ENCODE results near the gene ATXN1.

Gene ATXN1

GRCh38 chr6:16572317-16572716, 188.9 kb downstream of the ATXN1 start:
- Histone ChIP-seq H3K4me1 (ENCODE audit: control insufficient read depth in 2 of 2, insufficient read depth in 1 of 2, low read depth in 1 of 2, low read length in 2 of 2) (peaks cover 0 to 2% of the 10 kb centered on the region in 2 donors), H4K91ac (ENCODE audit: low read depth, low read length, poor library complexity) (no peak overlapping the region), H2AK5ac (ENCODE audit: low read depth, low read length) (no peak overlapping the region), H2BK12ac (ENCODE audit: low read length) (no peak overlapping the region), H2BK15ac (ENCODE audit: low read length) (no peak overlapping the region), H3K4me3 (ENCODE audit: low read length in 2 of 2) (no peak overlapping the region), H3K23ac (ENCODE audit: low read depth, low read length, poor library complexity) (no peak overlapping the region), H3K27ac (replicated peaks; ENCODE audit: low read length) (no peak overlapping the region), H2BK120ac (ENCODE audit: low read depth, low read length) (no peak overlapping the region), H3K27me3 (ENCODE audit: control insufficient read depth in 3 of 3, insufficient read depth in 3 of 3, low read depth in 1 of 3, low read length in 3 of 3) (no peaks in the 10 kb centered on the region), H3K9ac (ENCODE audit: low read depth, low read length, poor library complexity) (no peak overlapping the region), H3K79me1 (ENCODE audit: low read depth, low read length) (no peaks in the 10 kb centered on the region), H3K4me2 (ENCODE audit: insufficient read depth, low read length, poor library complexity, severe bottlenecking) (no peak overlapping the region), H3K14ac (ENCODE audit: low read length) (no peak overlapping the region), H2AFZ (ENCODE audit: low read length) (no peak overlapping the region), H3K18ac (ENCODE audit: low read length) (no peak overlapping the region), H2BK5ac (ENCODE audit: low read length) (no peak overlapping the region), H3K4ac (ENCODE audit: low read length) (no peak overlapping the region), H4K8ac (ENCODE audit: low read depth, low read length) (no peak overlapping the region), H3K36me3 (replicated peaks in 1 of 2; ENCODE audit: control insufficient read depth in 2 of 2, insufficient read depth in 2 of 2, low read length in 2 of 2) (no peaks in the 10 kb centered on the region), H3K9me3 (replicated peaks in 1 of 2; ENCODE audit: control insufficient read depth in 2 of 2, insufficient read depth in 1 of 2, low read depth in 1 of 2, low read length in 2 of 2) (no peaks in the 10 kb centered on the region)
- no peak for DNase-seq (ENCODE audit: low spot score)
- no CpG with 5 or more reads among the region's 5 CpGs for WGBS, 2 donors (ENCODE audit: extremely low coverage in 2 of 2, insufficient read length in 2 of 2, insufficient replicate concordance in 1 of 2)

- H4K91ac ChIP-seq (ENCODE audit: low read depth, low read length, poor library complexity), result no peak overlapping the region
- H3K27ac ChIP-seq (replicated peaks; ENCODE audit: low read length), result no peak overlapping the region
- H3K4me2 ChIP-seq (ENCODE audit: insufficient read depth, low read length, poor library complexity, severe bottlenecking), result no peak overlapping the region
- H3K36me3 ChIP-seq (replicated peaks in 1 of 2; ENCODE audit: control insufficient read depth in 2 of 2, insufficient read depth in 2 of 2, low read length in 2 of 2), result no peaks in the 10 kb centered on the region
- H2AFZ ChIP-seq (ENCODE audit: low read length), result no peak overlapping the region
- no peak overlapping the region for H3K4me3 ChIP-seq (ENCODE audit: low read length in 2 of 2)
- no peaks in the 10 kb centered on the region for H3K27me3 ChIP-seq (ENCODE audit: control insufficient read depth in 3 of 3, insufficient read depth in 3 of 3, low read depth in 1 of 3, low read length in 3 of 3)
- H2BK12ac ChIP-seq (ENCODE audit: low read length), result no peak overlapping the region
- no peak overlapping the region for H3K18ac ChIP-seq (ENCODE audit: low read length)
- H3K14ac ChIP-seq (ENCODE audit: low read length), result no peak overlapping the region
- no peaks in the 10 kb centered on the region for H3K9me3 ChIP-seq (replicated peaks in 1 of 2; ENCODE audit: control insufficient read depth in 2 of 2, insufficient read depth in 1 of 2, low read depth in 1 of 2, low read length in 2 of 2)
- no peak overlapping the region for H3K9ac ChIP-seq (ENCODE audit: low read depth, low read length, poor library complexity)
- H3K79me1 ChIP-seq (ENCODE audit: low read depth, low read length), result no peaks in the 10 kb centered on the region
- no peak overlapping the region for H2AK5ac ChIP-seq (ENCODE audit: low read depth, low read length)
- no peak overlapping the region for H3K4ac ChIP-seq (ENCODE audit: low read length)
- no peak overlapping the region for H2BK5ac ChIP-seq (ENCODE audit: low read length)
- H2BK120ac ChIP-seq (ENCODE audit: low read depth, low read length), result no peak overlapping the region
- peaks cover 0 to 2% of the 10 kb centered on the region in 2 donors for H3K4me1 ChIP-seq (ENCODE audit: control insufficient read depth in 2 of 2, insufficient read depth in 1 of 2, low read depth in 1 of 2, low read length in 2 of 2)
- no peak overlapping the region for H3K23ac ChIP-seq (ENCODE audit: low read depth, low read length, poor library complexity)
- WGBS, 2 donors (ENCODE audit: extremely low coverage in 2 of 2, insufficient read length in 2 of 2, insufficient replicate concordance in 1 of 2), result no CpG with 5 or more reads among the region's 1 CpG
- no peak for DNase-seq (ENCODE audit: low spot score)
- H2BK15ac ChIP-seq (ENCODE audit: low read length), result no peak overlapping the region
- H4K8ac ChIP-seq (ENCODE audit: low read depth, low read length), result no peak overlapping the region
Observed at GRCh38 chr6:16570946-16571345, 190.3 kb downstream of the ATXN1 start.

GRCh38 chr6:16570221-16570553, 191.1 kb downstream of the ATXN1 start:
- no CpG with 5 or more reads among the region's 1 CpG for WGBS, 2 donors (ENCODE audit: extremely low coverage in 2 of 2, insufficient read length in 2 of 2, insufficient replicate concordance in 1 of 2)
- peaks cover 0 to 2% of the 10 kb centered on the region in 2 donors for H3K4me1 ChIP-seq (ENCODE audit: control insufficient read depth in 2 of 2, insufficient read depth in 1 of 2, low read depth in 1 of 2, low read length in 2 of 2)

DNA sequence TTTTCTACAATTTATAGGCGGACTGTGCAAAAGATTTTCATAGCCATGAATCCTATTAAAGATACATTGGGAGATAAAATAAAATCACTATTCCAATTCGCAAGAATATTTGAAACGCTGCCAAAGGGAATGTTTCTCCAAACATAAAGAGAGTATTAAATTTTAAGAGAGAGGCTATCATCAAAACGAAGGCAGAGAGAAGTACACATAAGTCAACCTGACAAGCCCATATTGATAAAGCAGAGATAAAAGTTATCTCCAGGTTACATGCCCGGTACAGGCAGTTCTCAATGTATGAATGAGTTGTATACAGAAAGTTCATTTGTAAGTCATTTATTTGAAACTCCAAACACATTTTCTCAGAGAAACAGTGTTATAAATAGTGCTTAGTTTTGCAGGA, 193.1 kb downstream of the ATXN1 start:
- H2BK12ac ChIP-seq (ENCODE audit: low read length), result no peak overlapping the region
- no peak overlapping the region for H2BK15ac ChIP-seq (ENCODE audit: low read length)
- DNase-seq (ENCODE audit: low spot score), result no peak
- no peak overlapping the region for H2BK120ac ChIP-seq (ENCODE audit: low read depth, low read length)
- no peaks in the 10 kb centered on the region for H3K9me3 ChIP-seq (replicated peaks in 1 of 2; ENCODE audit: control insufficient read depth in 2 of 2, insufficient read depth in 1 of 2, low read depth in 1 of 2, low read length in 2 of 2)
- no peaks in the 10 kb centered on the region for H3K79me1 ChIP-seq (ENCODE audit: low read depth, low read length)
- H3K23ac ChIP-seq (ENCODE audit: low read depth, low read length, poor library complexity), result no peak overlapping the region
- H3K14ac ChIP-seq (ENCODE audit: low read length), result no peak overlapping the region
- no peak overlapping the region for H3K18ac ChIP-seq (ENCODE audit: low read length)
- no peak overlapping the region for H3K4ac ChIP-seq (ENCODE audit: low read length)
- H3K4me3 ChIP-seq (ENCODE audit: low read length in 2 of 2), result no peak overlapping the region
- WGBS, 2 donors (ENCODE audit: extremely low coverage in 2 of 2, insufficient read length in 2 of 2, insufficient replicate concordance in 1 of 2), result no CpG with 5 or more reads among the region's 5 CpGs
- no peaks in the 10 kb centered on the region for H3K4me1 ChIP-seq (ENCODE audit: control insufficient read depth in 2 of 2, insufficient read depth in 1 of 2, low read depth in 1 of 2, low read length in 2 of 2)
- H2AK5ac ChIP-seq (ENCODE audit: low read depth, low read length), result no peak overlapping the region
- H3K27ac ChIP-seq (replicated peaks; ENCODE audit: low read length), result no peak overlapping the region
- no peak overlapping the region for H4K91ac ChIP-seq (ENCODE audit: low read depth, low read length, poor library complexity)
- no peak overlapping the region for H4K8ac ChIP-seq (ENCODE audit: low read depth, low read length)
- H2BK5ac ChIP-seq (ENCODE audit: low read length), result no peak overlapping the region
- no peak overlapping the region for H2AFZ ChIP-seq (ENCODE audit: low read length)
- H3K36me3 ChIP-seq (replicated peaks in 1 of 2; ENCODE audit: control insufficient read depth in 2 of 2, insufficient read depth in 2 of 2, low read length in 2 of 2), result no peaks in the 10 kb centered on the region
- no peaks in the 10 kb centered on the region for H3K27me3 ChIP-seq (ENCODE audit: control insufficient read depth in 3 of 3, insufficient read depth in 3 of 3, low read depth in 1 of 3, low read length in 3 of 3)
- H3K9ac ChIP-seq (ENCODE audit: low read depth, low read length, poor library complexity), result no peak overlapping the region
- no peak overlapping the region for H3K4me2 ChIP-seq (ENCODE audit: insufficient read depth, low read length, poor library complexity, severe bottlenecking)

More at GRCh38 chr6:16570221-16570553, 191.1 kb downstream of the ATXN1 start:
- Histone ChIP-seq H3K4me3 (ENCODE audit: low read length in 2 of 2) (no peak overlapping the region), H2BK15ac (ENCODE audit: low read length) (no peak overlapping the region), H3K23ac (ENCODE audit: low read depth, low read length, poor library complexity) (no peak overlapping the region), H3K27ac (replicated peaks; ENCODE audit: low read length) (no peak overlapping the region), H2AFZ (ENCODE audit: low read length) (no peak overlapping the region), H3K4ac (ENCODE audit: low read length) (no peak overlapping the region), H2BK120ac (ENCODE audit: low read depth, low read length) (no peak overlapping the region), H3K79me1 (ENCODE audit: low read depth, low read length) (no peaks in the 10 kb centered on the region), H3K36me3 (replicated peaks in 1 of 2; ENCODE audit: control insufficient read depth in 2 of 2, insufficient read depth in 2 of 2, low read length in 2 of 2) (no peaks in the 10 kb centered on the region), H2AK5ac (ENCODE audit: low read depth, low read length) (no peak overlapping the region), H2BK12ac (ENCODE audit: low read length) (no peak overlapping the region), H4K91ac (ENCODE audit: low read depth, low read length, poor library complexity) (no peak overlapping the region), H3K14ac (ENCODE audit: low read length) (no peak overlapping the region), H4K8ac (ENCODE audit: low read depth, low read length) (no peak overlapping the region), H2BK5ac (ENCODE audit: low read length) (no peak overlapping the region), H3K27me3 (ENCODE audit: control insufficient read depth in 3 of 3, insufficient read depth in 3 of 3, low read depth in 1 of 3, low read length in 3 of 3) (no peaks in the 10 kb centered on the region), H3K9ac (ENCODE audit: low read depth, low read length, poor library complexity) (no peak overlapping the region), H3K18ac (ENCODE audit: low read length) (no peak overlapping the region), H3K4me2 (ENCODE audit: insufficient read depth, low read length, poor library complexity, severe bottlenecking) (no peak overlapping the region), H3K9me3 (replicated peaks in 1 of 2; ENCODE audit: control insufficient read depth in 2 of 2, insufficient read depth in 1 of 2, low read depth in 1 of 2, low read length in 2 of 2) (no peaks in the 10 kb centered on the region)
- DNase-seq (ENCODE audit: low spot score), result no peak
